ENCODE results near the gene TRAF5.

TRAF5 gene

DNA sequence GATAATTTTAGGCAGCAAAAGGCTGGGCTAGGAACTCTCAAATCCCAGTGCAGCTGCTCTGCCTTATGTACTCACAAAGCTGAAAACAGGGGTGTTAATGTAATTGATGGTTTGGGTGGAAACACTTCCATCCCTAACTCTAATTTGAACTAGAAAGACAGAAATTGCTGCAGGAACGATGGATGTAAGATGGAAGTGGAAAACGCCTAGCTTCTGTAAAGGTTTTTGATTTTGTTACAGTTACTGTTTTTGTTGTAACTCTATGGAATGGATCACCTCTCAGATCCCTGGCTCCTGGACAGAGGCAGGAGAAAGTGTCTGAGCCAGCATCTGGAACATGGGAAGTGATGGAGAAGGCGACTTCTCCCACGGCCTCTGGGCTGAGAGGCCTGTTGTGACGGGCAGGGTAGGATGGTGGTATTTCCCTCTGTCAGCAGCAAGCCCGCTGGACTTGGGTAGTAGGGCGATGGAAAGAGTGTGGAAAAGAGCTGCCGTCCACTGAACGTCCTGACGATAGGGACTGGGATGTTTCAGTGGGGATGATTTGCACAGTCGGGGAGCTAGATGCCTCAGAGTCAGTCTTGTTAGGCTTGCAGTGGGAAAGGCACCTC is 1.6 kb downstream of the TRAF5 start:
- DNase-seq (ENCODE audit: low read depth in 3 of 3, low spot score in 1 of 3) = no peak

DNA sequence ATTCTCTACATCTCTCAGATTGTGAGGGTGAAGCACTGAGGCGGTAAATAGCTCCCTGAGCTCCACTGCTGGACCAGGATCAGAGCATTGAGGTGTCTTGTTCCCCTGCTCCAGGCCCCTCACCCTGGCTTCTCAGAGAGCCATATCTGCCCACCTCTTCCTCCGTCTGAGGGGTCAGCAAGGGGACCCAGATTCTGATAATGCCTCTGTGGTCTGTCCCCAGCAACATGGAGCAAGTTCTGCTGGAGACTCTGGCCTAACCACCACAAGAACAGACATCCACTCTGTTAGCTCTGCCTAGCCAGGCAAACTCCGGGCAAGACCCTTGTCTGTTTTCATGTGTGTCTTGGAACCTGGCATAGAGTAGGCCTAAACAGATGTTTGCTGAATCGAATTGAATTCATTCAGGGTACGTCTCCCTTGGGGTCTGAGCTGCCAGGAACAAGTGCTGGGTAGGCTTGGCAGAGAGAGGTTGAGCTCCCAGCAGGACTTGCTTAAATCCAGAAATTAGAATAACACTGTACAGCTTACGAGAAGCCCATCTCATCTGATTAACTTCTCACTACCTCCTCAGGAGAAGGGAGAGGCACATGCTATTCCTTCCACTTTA is 2.3 kb downstream of the TRAF5 start:
- DNase-seq (ENCODE audit: low read depth in 3 of 3, low spot score in 1 of 3) = no peak

DNA sequence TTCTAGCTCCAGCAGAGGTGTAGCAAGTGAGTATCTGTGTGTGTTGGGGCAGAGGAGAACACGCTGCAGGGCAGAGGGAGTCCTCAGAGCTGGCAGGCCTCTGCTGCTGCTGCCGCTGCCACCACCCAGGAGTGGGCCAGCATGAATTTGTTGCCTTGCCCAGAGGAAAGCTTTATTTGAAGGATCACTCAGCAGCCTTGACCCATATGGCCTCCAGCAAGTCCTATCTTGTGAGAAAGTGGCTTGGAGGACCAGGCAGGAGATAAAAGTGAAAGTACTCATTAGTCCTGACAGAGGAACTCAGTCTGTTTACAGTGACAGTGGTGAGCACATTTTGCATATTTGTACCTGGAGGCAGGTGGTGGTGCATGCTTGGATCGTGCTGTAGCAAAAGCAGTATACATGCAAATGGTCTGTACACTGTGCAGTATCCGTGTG is 3.1 kb downstream of the TRAF5 start:
- DNase-seq (ENCODE audit: low read depth in 3 of 3, low spot score in 1 of 3) = no peak

DNA sequence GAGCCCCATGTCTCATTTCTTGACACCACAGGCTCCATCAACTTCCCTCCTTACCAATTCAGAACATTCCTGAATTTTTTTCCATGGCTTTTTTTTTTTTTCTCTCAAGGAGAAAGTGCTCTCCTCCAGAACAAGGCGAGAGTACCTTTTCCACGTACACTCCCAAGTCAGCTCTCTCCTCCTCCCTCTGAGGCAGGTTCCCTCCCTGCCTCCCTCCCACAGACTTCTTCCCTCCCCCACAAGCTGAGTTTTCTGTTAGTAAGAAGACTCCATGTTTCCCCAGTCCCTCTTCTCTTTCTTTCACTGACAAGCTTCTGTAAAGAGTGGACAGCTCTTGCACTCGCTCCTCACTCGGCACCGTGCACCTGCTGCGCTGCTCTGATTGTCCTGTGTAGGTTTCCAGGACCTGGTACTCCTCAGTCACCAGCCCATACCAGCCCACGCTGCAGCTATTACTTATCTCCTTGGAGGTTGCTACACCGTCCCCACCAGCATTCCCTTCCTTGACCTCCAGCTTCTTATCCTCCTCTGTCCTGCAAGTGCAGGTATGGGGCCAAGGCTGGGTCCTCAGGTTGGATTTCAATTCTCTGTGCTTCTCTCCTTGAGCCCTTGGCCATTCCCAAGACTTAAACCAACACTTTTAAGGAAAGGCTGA is 3.8 kb downstream of the TRAF5 start:
- DNase-seq (ENCODE audit: low read depth in 3 of 3, low spot score in 1 of 3) = no peak

DNA sequence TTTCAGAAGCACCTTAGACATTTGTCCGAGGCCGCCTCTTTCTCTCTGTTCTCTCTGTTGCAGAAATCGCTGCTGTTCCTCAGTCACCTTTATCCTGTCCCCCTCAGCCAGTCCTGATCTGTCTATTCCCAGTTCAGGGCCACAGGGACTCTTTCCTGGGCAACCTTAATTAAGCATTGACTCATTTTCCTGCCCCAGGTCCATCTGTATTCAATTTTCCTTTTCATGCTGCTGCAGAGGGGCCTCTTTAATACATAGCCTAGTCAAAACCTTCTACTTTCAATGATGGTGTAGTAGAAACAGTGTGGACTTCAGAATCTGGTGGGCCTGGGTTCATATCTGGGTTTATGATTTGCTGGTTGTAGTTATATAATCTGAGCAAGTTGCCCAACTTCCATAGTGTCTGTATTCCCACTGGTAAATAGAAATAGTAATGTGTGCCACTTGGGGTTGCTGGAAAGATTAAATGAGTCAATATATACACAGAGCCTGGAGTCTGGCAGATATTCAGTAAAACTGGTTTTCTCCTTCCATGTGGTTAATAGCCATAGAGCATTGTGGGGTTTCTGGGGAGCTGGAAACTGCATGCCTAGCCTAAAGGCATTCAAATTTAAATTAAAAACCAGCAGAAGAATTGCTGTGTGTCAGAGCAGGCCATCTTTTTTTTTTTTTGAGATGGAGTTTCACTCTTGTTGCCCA is 4.5 kb downstream of the TRAF5 start:
- no peak for DNase-seq (ENCODE audit: low read depth in 3 of 3, low spot score in 1 of 3)

DNA sequence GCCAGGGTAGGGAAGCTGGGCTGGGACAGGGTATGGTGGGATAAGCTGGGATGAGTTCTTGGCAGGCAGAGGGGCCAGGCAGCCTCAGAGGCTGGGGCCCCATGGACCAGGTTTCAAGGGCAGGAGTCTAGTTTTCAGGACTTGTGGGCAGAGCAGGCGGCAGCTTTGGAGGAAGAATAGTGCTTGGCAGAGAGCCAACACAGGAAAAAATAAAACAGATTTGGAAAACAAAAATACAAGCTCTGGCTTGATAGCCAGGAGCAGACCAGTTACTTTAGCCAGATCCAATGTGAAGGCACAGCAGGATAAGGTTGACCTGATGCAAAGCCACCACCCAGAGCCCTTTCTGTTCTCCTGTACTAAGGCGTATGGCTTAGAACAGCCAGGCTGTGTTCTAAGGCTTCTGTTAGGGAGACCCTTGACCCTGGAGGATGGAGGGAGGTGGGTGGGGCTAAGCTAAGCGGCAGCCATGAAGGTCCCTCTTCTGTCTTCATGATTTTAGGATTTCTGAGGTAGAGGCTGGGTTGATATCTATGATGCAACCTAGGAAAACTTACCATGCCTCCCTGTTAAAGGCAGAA is 5.5 kb downstream of the TRAF5 start:
- no peak for DNase-seq (ENCODE audit: low read depth in 3 of 3, low spot score in 1 of 3)

DNA sequence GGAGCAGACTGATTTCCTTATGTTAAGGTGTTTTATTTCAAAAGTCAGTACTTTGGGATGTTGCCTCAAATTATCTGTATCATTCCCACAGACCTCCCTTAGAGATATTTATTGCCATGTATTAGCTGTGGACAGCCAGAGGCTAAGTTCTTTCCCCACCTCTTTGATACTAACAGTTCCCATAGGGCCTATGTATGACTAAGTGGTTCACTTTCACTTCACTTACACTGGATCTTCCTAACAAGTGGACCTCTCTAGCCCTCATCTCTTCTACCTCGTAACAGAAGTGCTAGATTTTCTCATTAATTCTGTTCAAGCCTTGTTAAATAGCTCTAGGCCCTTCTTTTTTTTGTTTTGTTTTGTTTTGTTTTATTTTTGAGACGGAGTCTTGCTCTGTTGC is 6.2 kb downstream of the TRAF5 start:
- no peak for DNase-seq (ENCODE audit: low read depth in 3 of 3, low spot score in 1 of 3)

DNA sequence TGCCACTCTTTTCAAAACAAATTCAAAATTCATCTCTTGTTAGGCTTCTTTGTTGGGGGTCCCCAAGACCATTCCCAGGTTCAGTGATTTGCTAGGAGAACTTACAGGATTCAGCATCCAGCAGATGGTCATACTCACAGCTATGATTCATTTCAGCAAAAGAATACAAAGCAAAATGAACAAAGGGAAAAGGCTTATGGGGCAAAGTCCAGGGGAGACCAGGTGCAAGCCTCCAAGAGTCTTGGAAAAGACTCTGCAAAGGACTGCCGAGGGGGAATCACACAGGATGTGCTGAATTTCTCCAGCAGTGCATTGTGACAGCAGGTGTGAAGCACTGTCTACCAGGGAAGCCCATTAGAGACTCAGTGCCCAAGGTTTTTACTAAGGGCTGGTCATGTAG is 7.3 kb downstream of the TRAF5 start:
- no peak for DNase-seq (ENCODE audit: low read depth in 3 of 3, low spot score in 1 of 3)

DNA sequence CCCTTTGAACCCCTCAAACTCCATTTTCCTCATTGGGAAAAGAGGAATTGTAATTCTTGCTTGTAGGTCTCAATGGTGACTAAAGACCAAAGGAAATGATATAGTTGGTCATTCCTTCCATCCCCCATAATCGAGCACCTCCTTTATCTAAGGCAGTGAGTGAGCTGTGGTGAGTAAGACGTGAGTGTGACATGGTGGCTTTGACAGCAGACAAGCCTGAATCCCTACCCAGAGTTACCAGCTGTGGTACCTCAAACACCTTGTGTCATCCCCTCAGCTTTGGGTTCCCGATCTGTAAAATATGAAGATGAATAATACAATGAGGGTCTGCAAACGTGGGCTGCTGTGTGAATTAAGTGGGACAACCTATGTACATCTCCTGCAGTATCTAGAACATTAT is 8.4 kb downstream of the TRAF5 start:
- no peak for DNase-seq (ENCODE audit: low read depth in 3 of 3, low spot score in 1 of 3)

DNA sequence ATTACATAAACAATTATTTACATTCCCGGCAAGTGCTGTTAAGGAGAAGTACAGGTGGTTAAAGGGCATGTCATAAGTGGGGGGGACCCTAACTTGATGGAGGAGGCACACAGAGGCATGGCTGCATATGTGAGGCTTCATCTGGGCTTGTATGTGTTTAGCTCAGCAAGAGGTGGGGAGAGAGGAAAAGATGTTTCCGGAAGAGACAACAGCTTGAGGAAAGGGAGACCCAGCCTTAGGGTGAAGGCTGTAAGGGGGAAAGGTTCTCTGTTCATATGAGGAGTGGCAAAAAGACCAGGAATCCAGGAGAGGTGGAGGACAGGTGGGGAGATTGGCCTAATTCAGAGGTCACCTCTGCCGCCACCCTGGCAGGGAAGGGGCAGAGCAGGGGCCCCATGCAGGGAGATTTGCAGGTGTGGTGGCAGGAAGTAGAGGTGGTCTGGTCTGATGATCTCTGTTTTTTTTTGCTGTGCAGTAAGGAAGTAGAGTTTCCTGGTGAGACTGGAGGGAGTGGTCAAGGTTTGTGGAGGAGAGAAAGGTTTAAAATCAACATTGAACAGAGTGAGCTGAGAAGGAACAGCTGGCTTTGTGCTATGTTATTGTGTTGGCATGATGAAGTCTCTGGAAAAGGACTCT is 9.0 kb downstream of the TRAF5 start:
- no peak for DNase-seq (ENCODE audit: low read depth in 3 of 3, low spot score in 1 of 3)

DNA sequence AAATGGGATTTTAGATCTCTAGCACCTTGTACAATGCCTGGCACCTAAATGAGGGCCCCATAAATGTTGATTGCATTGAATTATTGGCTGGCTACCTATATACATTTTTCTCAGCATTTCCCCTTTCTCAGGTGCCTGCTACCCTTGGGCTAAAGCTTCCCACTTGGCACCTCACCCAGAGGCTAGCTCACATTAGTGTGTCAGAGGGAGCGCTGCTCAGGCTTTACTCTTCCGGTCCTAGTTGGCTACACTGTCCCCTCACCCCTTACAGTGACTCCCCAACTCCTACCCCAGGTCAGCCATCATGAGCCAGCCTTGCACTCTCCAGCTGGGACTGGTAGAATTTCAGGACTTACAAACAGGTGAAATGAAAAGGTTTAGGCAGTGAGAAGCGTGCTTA is 9.5 kb downstream of the TRAF5 start:
- no peak for DNase-seq (ENCODE audit: low read depth in 3 of 3, low spot score in 1 of 3)

DNA sequence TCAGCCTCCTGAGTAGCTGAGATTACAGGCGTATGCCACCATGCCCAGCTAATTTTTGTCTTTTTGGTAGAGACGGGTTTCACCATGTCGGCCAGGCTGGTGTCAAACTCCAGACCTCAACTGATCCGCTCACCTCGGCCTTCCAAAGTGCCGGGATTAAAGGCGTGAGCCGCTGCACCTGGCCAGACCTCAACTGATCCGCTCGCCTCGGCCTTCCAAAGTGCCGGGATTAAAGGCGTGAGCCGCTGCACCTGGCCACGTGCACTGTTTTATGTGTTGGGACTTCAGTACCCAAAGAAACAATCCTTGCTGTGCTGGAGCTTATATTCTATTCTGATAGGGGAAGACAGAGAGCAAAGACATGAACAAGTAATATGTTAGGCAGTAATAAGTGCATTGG is 10.1 kb downstream of the TRAF5 start:
- DNase-seq (ENCODE audit: low read depth in 3 of 3, low spot score in 1 of 3) = no peak

DNA sequence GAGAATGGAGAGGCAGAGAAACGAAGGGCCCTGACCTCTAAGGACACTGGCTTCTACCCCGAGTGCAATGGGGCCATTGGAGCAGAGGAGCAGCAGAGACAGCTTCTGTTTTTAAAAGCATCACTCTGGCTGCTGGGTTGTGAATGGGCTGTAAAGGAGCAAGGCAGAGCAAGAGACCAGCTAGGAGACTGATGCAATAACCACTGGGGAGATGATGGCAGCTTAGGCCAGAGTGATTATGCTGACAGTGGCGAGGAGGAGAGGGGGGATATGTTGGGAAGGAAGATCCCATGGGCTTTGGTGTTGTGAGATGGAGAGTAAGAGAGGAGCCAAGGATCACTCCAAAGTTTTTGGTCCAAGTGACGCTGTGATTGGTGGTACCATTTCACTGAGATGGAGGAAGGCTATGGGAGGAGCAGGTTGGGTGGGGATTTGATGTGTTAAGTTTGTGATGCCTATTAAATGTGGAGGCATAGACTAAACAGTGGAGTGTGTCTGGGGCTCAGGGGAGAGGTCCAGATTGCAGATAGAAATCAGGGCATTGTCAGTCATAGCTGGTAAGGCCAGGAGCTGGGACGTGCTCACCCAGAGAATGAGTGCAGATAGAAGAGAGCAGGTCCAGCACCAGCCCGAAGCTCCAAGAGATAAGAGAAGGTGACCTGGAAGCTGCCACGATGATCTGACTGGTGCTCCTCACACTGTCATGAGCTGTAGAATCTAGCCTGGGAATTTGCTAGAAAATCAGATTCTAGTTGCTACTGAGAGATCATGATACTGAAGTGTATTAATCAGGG is 11.0 kb downstream of the TRAF5 start:
- no peak for DNase-seq (ENCODE audit: low read depth in 3 of 3, low spot score in 1 of 3)

DNA sequence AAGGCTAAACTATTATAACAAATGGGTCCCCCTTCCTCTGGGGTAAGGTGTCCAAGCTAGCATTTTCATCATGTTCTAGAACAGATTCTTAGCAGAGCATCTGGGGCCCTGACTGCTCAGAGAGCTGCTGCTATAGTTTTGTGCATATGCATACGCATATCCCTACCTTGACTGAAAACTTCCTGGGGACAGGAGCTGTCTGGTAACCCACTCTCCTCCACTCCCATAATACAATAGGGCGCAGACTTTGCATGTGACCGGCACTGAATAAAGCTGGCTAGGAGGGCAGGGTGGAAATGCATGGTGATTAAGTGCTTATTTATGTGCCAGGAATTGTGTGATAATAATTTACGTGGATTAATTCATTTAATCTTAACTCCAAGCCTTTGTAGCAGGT is 11.6 kb downstream of the TRAF5 start:
- no peak for DNase-seq (ENCODE audit: low read depth in 3 of 3, low spot score in 1 of 3)

DNA sequence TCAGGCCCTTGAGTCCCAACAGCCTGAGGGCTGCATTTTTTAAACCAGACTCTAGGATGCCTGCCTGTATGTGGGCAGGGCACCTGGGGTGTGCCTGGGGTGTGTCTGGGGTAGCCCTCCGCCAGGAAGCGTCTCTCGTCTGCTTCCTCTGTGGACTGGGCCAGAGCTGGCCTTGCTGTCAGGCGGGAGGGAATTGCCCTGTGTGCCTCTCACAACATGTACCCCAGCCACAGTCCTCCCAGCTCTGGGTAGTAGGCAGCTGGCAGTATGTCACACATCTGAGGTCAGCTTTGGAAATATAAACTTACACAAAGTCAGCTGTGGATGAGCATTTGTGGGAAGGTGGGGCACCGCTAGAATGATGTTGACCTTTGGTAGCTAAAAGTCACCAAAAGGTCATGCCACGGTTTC is 13.0 kb downstream of the TRAF5 start:
- no peak for DNase-seq (ENCODE audit: low read depth in 3 of 3, low spot score in 1 of 3)

DNA sequence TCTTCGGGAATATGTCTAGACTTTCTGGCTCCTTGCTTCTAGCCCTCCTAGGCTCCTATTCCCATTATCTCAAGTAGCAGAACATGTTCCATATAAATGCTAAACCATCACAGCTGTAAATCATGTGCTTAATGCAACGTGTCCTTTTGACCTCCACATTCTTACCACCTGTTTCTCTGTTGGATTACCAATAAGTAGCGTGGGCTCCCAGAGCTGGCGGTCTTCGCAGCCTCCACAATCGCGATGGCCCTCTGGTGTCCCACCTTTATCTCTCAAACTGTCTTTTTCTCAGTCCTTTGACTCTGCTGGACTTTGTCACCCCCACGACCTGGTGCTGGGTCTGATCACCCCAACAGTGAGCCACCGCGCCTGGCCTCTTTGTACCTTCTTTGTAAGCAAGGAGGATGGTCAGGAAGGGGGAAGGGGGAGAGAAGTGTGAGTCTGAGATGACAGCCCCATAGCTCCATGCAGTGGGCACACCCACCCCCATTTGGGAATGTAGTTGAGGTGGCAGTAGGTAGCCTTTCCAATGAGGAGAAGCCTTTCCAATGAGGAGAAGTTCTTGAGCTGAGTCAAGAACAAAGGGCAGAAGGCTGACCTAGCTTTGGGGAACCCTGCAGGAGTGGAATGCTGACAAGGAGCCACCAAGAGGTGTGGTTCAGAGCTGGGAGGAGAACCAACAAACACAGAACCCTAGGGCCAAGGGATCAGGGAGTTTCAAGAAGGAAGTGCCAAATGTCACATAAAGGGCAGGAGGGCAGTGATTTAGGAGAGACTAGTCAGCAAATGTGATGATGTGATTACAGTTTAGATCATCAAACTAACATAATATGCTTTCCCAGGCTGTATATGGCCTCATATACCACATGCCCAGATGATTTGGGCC is 14.2 kb downstream of the TRAF5 start:
- DNase-seq (ENCODE audit: low read depth in 3 of 3, low spot score in 1 of 3) = no peak

DNA sequence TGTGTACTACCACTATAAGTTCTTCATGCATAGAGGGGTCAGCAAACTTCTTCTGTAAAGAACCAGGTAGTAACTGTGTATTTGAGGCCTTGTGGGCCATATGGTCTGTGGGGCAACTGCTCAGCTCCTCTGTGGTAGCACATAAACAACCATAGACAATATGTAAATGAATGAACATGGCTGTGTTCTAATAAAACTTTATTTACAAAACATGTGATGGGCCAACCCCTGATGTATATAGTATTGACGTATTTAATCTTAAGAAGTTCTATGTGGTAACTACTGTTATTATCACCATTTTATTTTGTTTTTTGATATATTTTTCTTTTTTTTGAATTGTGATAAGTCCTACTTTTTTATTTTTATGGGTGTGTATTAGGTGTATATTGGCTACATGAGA is 15.4 kb downstream of the TRAF5 start:
- no peak for DNase-seq (ENCODE audit: low read depth in 3 of 3, low spot score in 1 of 3)

DNA sequence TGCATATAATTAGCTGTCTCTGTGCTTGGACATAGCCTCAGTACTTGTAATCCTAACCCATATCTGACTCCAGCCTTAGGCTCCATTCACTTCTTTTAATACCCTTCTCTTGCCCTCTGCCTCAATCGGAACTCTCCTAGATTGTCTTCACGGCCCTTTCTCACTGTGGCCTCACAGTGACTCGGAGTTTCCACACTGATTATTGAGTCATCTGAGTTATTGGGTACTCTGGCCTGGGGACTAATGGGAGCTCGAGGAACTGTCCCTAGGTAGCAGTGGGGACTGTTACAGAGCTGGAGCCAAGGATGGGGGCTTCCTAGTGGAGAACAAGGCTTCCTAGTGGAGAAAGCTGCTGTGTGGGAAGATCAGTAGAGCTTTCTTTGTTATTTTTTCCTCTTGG is 17.0 kb downstream of the TRAF5 start:
- no peak for DNase-seq (ENCODE audit: low read depth in 3 of 3, low spot score in 1 of 3)

DNA sequence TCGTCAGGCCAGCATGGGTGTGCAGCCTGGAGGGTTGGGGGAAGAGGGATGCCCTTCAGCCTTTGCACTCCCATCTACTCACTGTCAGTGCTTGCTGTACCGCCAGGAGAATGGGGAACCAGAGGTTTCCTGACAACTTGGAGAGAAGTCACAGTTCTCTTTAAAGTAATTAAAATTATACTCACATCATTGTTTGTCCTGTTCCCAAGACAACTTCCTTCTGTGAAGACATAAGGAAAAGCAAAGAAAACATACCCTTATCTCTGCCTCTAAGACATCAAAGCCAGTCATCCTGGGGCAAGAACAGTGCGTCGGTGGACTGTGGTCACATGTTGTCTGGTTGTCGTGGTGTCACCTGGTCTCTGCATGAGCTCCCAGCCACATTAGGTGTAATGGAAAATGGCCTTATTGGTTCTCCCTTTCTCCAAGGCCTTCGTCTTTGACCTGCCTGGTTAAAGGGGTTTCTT is 17.6 kb downstream of the TRAF5 start:
- DNase-seq (ENCODE audit: low read depth in 3 of 3, low spot score in 1 of 3) = no peak

DNA sequence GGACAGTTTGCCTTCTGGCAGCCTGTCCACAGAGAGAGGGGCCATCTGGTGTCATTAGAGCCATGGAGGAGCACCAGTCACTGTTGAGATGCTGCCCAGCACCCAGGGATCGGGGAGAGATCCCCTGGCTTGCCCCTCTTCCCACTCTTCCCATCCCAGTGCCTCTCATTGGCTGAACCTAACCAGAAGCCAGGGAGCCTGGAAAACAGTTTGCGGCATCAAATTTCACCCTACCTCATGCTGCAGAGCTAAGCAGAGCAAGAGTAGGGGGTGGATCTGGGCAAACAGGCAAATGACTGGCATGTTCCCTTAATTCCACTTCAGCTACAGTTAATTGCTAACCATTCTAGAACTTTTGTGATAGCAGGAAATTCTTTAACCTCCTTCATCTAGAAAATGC is 19.1 kb downstream of the TRAF5 start:
- no peak for DNase-seq (ENCODE audit: low read depth in 3 of 3, low spot score in 1 of 3)
